Natural killer cell (primary cell): Measurements from ENCODE around the gene GULP1. TPM values are rescaled to one million over a fixed set of nuclear protein-coding genes. Genes with fewer than 3 reads are reported as not detected.

Experiments
- ATAC-seq, 3 donors: fragments of 150-1000 bp in 2 of 3; fragments of 200-7000 bp in 1 of 3; cut with Tn5 transposase; 1 replicate in 1 of 3; 2 replicates in 2 of 3; pipeline ENCODE4 v1.10.0; 2021; ENCODE audit warnings: mild to moderate bottlenecking in 2 of 3, moderate library complexity in 2 of 3
- DNase-seq, 2 donors: peaks; one replicate each; pipeline versions ENCODE4 v3.0.0 to v3.0.0-alpha.2; 2013 to 2021; ENCODE audit warnings: mixed read lengths in 1 of 2
- H3K27ac ChIP-seq: one replicate; pipeline ENCODE4 v1.5.1; 2013; ENCODE audit warnings: mild to moderate bottlenecking, low read length
- H3K27me3 ChIP-seq: one replicate; pipeline ENCODE4 v1.6.1; 2013; ENCODE audit warnings: low read length; ENCODE audit not compliant: control insufficient read depth, insufficient read depth
- H3K36me3 ChIP-seq: one replicate; pipeline ENCODE4 v1.6.1; 2013; ENCODE audit warnings: low read length; ENCODE audit not compliant: control insufficient read depth, insufficient read depth
- H3K4me1 ChIP-seq: one replicate; pipeline ENCODE4 v1.6.1; 2013; ENCODE audit warnings: low read length; ENCODE audit not compliant: control insufficient read depth, insufficient read depth
- H3K4me3 ChIP-seq: one replicate; pipeline ENCODE4 v1.5.1; 2013; ENCODE audit warnings: low read length
- H3K9me3 ChIP-seq: one replicate; pipeline ENCODE4 v1.6.1; 2013; ENCODE audit warnings: low read length; ENCODE audit not compliant: control insufficient read depth, insufficient read depth
- H3K27ac Mint-ChIP-seq, 2 donors: one replicate each; pipeline ENCODE4 v1.8.0; 2022; ENCODE audit warnings: mild to moderate bottlenecking in 2 of 2, mixed read lengths in 2 of 2, moderate library complexity in 1 of 2
- H3K27me3 Mint-ChIP-seq, 2 donors: one replicate each; pipeline ENCODE4 v1.8.0; 2022; ENCODE audit warnings: low read depth in 2 of 2, mixed read lengths in 2 of 2
- H3K36me3 Mint-ChIP-seq: one replicate; pipeline ENCODE4 v1.8.0; 2022; ENCODE audit warnings: mixed read lengths
- H3K4me1 Mint-ChIP-seq, 2 donors: one replicate each; pipeline ENCODE4 v1.8.0; 2022; ENCODE audit warnings: mixed read lengths in 2 of 2
- H3K4me3 Mint-ChIP-seq: one replicate; pipeline ENCODE4 v1.8.0; 2022; ENCODE audit warnings: mild to moderate bottlenecking, moderate library complexity, mixed read lengths
- H3K9me3 Mint-ChIP-seq, 2 donors: one replicate each; pipeline ENCODE4 v1.8.0; 2022; ENCODE audit warnings: mixed read lengths in 2 of 2
- CTCF ChIP-seq: fragments of 200-600 bp; IDR thresholded peaks from one replicate; pipeline ENCODE4 v1.8.0; 2022; ENCODE audit warnings: antibody characterized with exemption
- WGBS: methylation state at CpG from one replicate; pipeline ENCODE4 v1.1.7; 2013; ENCODE audit warnings: missing lambda C conversion rate; ENCODE audit not compliant: insufficient coverage; 5-methylcytosine and 5-hydroxymethylcytosine counted together
- intact Hi-C: fragments of 100-400 bp; cut with micrococcal nuclease; formaldehyde crosslinking; loops from one replicate; pipeline ENCODE4 v1.14.2; 2022
- total RNA-seq, 4 donors: library from RNA; stranded (reverse); fragments of 120-200 nt in 1 of 4; gene quantifications; one replicate each; pipeline versions ENCODE4 v1.2.3 to v1.2.4, GENCODE V29; 2013 to 2022

GULP1 gene
- total RNA-seq, 3 donors from 2014 or later (not counting 1 experiment from before 2014, with no cell fraction given): not detected

GRCh38 chr2:188320861-188321260 lies 29.2 kb downstream of the GULP1 start:
- no CpG with 5 or more reads among the region's 2 CpGs for WGBS
- H3K36me3 Mint-ChIP-seq: no peaks in the 10 kb centered on the region
- Histone ChIP-seq H3K4me1 (no peaks in the 10 kb centered on the region), H3K36me3 (no peaks in the 10 kb centered on the region), H3K27me3 (no peaks in the 10 kb centered on the region), H3K27ac (no peak overlapping the region), H3K9me3 (peaks cover 3% of the 10 kb centered on the region), H3K4me3 (no peak overlapping the region)
- ATAC-seq (no peak), DNase-seq (no peak)
- H3K4me3 Mint-ChIP-seq: no peak overlapping the region
- no peak for TF ChIP-seq CTCF
- H3K4me1 Mint-ChIP-seq: no peaks in the 10 kb centered on the region
- no peak overlapping the region for H3K27ac Mint-ChIP-seq
- peaks cover 7 to 11% of the 10 kb centered on the region in 2 donors for H3K9me3 Mint-ChIP-seq
- H3K27me3 Mint-ChIP-seq: no peaks in the 10 kb centered on the region
- intact Hi-C loops: no loop called here

GRCh38 chr2:188322569-188323551 lies 31.2 kb downstream of the GULP1 start:
- intact Hi-C loops: no loop called here

GRCh38 chr2:188324067-188324466 lies 32.4 kb downstream of the GULP1 start:
- H3K4me1 ChIP-seq: no peaks in the 10 kb centered on the region
- no peaks in the 10 kb centered on the region for H3K36me3 ChIP-seq
- Mint-ChIP-seq H3K4me3 (no peak overlapping the region), H3K27ac (no peak overlapping the region), H3K36me3 (no peaks in the 10 kb centered on the region), H3K9me3 (peaks cover 4 to 8% of the 10 kb centered on the region in 2 donors), H3K4me1 (no peaks in the 10 kb centered on the region), H3K27me3 (no peaks in the 10 kb centered on the region)
- H3K27ac ChIP-seq: no peak overlapping the region
- no peaks in the 10 kb centered on the region for H3K9me3 ChIP-seq
- ATAC-seq: no peak
- no peak for DNase-seq
- H3K4me3 ChIP-seq: no peak overlapping the region
- intact Hi-C loops: no loop called here
- no peak for TF ChIP-seq CTCF
- H3K27me3 ChIP-seq: no peaks in the 10 kb centered on the region

More at GRCh38 chr2:188322569-188323551, 31.2 kb downstream of the GULP1 start:
- Histone ChIP-seq H3K27ac (no peak overlapping the region), H3K9me3 (no peaks in the 10 kb centered on the region), H3K4me1 (no peaks in the 10 kb centered on the region), H3K27me3 (no peaks in the 10 kb centered on the region), H3K4me3 (no peak overlapping the region), H3K36me3 (no peaks in the 10 kb centered on the region)
- 78% methylated on average over 4 of the region's 6 CpGs for WGBS
- no peak overlapping the region for H3K27ac Mint-ChIP-seq
- no peak for TF ChIP-seq CTCF
- no peak overlapping the region for H3K4me3 Mint-ChIP-seq
- H3K9me3 Mint-ChIP-seq: peaks cover 4 to 8% of the 10 kb centered on the region in 2 donors
- no peak for ATAC-seq
- no peaks in the 10 kb centered on the region for H3K4me1 Mint-ChIP-seq
- no peaks in the 10 kb centered on the region for H3K36me3 Mint-ChIP-seq
- DNase-seq: no peak
- no peaks in the 10 kb centered on the region for H3K27me3 Mint-ChIP-seq
